ENCODE results near the gene DPCD.
A peak's percentile ranks its signal among the peaks of the same experiment; 100 is the strongest.
"Not testable (repeated sequence)": the region's sequence is repeated elsewhere in the genome, so short reads cannot be mapped to it uniquely, and the experiment has no call there.

Gene DPCD

GRCh38 chr10:101577121-101577871 is 10.8 kb upstream of the DPCD start:
- no peak overlapping the region for H3K9ac ChIP-seq (ENCODE audit: low read length)
- DNase-seq (ENCODE audit: low read depth), result no peak
- peaks cover 10% of the 10 kb centered on the region for H3K9me3 ChIP-seq (ENCODE audit: control insufficient read depth, low read length)
- H3K27me3 ChIP-seq (replicated peaks; ENCODE audit: control insufficient read depth, insufficient read depth, low read length), result no peaks in the 10 kb centered on the region
- peaks cover 31% of the 10 kb centered on the region for H3K36me3 ChIP-seq (ENCODE audit: control insufficient read depth, insufficient read depth, low read length, severe bottlenecking)
- no peak overlapping the region for H3K4me3 ChIP-seq (ENCODE audit: low read length)
- no peaks in the 10 kb centered on the region for H3K4me1 ChIP-seq (ENCODE audit: control insufficient read depth, insufficient read depth, low read length)

GRCh38 chr10:101578192-101578591 is 9.9 kb upstream of the DPCD start:
- no peak overlapping the region for H3K4me3 ChIP-seq (ENCODE audit: low read length)
- no peak for DNase-seq (ENCODE audit: low read depth)
- no peak overlapping the region for H3K9ac ChIP-seq (ENCODE audit: low read length)
- H3K36me3 ChIP-seq (ENCODE audit: control insufficient read depth, insufficient read depth, low read length, severe bottlenecking), result peaks cover 39% of the 10 kb centered on the region
- no peaks in the 10 kb centered on the region for H3K4me1 ChIP-seq (ENCODE audit: control insufficient read depth, insufficient read depth, low read length)
- no peaks in the 10 kb centered on the region for H3K27me3 ChIP-seq (replicated peaks; ENCODE audit: control insufficient read depth, insufficient read depth, low read length)
- peaks cover 1% of the 10 kb centered on the region for H3K9me3 ChIP-seq (ENCODE audit: control insufficient read depth, low read length)

GRCh38 chr10:101578803-101579515 is 9.2 kb upstream of the DPCD start:
- no peak overlapping the region for H3K9ac ChIP-seq (ENCODE audit: low read length)
- H3K36me3 ChIP-seq (ENCODE audit: control insufficient read depth, insufficient read depth, low read length, severe bottlenecking), result peaks cover 46% of the 10 kb centered on the region
- no peaks in the 10 kb centered on the region for H3K27me3 ChIP-seq (replicated peaks; ENCODE audit: control insufficient read depth, insufficient read depth, low read length)
- H3K4me3 ChIP-seq (ENCODE audit: low read length), result no peak overlapping the region
- H3K4me1 ChIP-seq (ENCODE audit: control insufficient read depth, insufficient read depth, low read length), result no peaks in the 10 kb centered on the region
- DNase-seq (ENCODE audit: low read depth), result no peak
- H3K9me3 ChIP-seq (ENCODE audit: control insufficient read depth, low read length), result no peaks in the 10 kb centered on the region

- Histone ChIP-seq H3K9me3 (ENCODE audit: control insufficient read depth, low read length) (no peaks in the 10 kb centered on the region), H3K4me1 (ENCODE audit: control insufficient read depth, insufficient read depth, low read length) (no peaks in the 10 kb centered on the region), H3K36me3 (ENCODE audit: control insufficient read depth, insufficient read depth, low read length, severe bottlenecking) (peaks cover 48% of the 10 kb centered on the region), H3K27me3 (replicated peaks; ENCODE audit: control insufficient read depth, insufficient read depth, low read length) (no peaks in the 10 kb centered on the region), H3K9ac (ENCODE audit: low read length) (no peak overlapping the region), H3K4me3 (ENCODE audit: low read length) (no peak overlapping the region)
- no peak for DNase-seq (ENCODE audit: low read depth)
These were observed 8.6 kb upstream of the DPCD start for GRCh38 chr10:101579516-101579870.

GRCh38 chr10:101580486-101581399 is 7.4 kb upstream of the DPCD start:
- H3K9ac ChIP-seq (ENCODE audit: low read length), result no peak overlapping the region
- no peaks in the 10 kb centered on the region for H3K9me3 ChIP-seq (ENCODE audit: control insufficient read depth, low read length)
- no peaks in the 10 kb centered on the region for H3K4me1 ChIP-seq (ENCODE audit: control insufficient read depth, insufficient read depth, low read length)
- no peak for DNase-seq (ENCODE audit: low read depth)
- H3K27me3 ChIP-seq (replicated peaks; ENCODE audit: control insufficient read depth, insufficient read depth, low read length), result no peaks in the 10 kb centered on the region
- peaks cover 58% of the 10 kb centered on the region for H3K36me3 ChIP-seq (ENCODE audit: control insufficient read depth, insufficient read depth, low read length, severe bottlenecking)
- H3K4me3 ChIP-seq (ENCODE audit: low read length), result no peak overlapping the region

- Histone ChIP-seq H3K9me3 (ENCODE audit: control insufficient read depth, low read length) (no peaks in the 10 kb centered on the region), H3K36me3 (ENCODE audit: control insufficient read depth, insufficient read depth, low read length, severe bottlenecking) (peaks cover 34% of the 10 kb centered on the region), H3K9ac (ENCODE audit: low read length) (no peak overlapping the region), H3K4me3 (ENCODE audit: low read length) (no peak overlapping the region), H3K4me1 (ENCODE audit: control insufficient read depth, insufficient read depth, low read length) (peaks cover 18% of the 10 kb centered on the region), H3K27me3 (replicated peaks; ENCODE audit: control insufficient read depth, insufficient read depth, low read length) (no peaks in the 10 kb centered on the region)
- no peak for DNase-seq (ENCODE audit: low read depth)
These were observed 2.3 kb upstream of the DPCD start for GRCh38 chr10:101585841-101586240.

GRCh38 chr10:101588879-101589278 is 758 bp downstream of the DPCD start:
- no peaks in the 10 kb centered on the region for H3K27me3 ChIP-seq (replicated peaks; ENCODE audit: control insufficient read depth, insufficient read depth, low read length)
- DNase-seq (ENCODE audit: low read depth), result peak; percentile 71
- H3K36me3 ChIP-seq (ENCODE audit: control insufficient read depth, insufficient read depth, low read length, severe bottlenecking), result peaks cover 12% of the 10 kb centered on the region
- H3K4me1 ChIP-seq (ENCODE audit: control insufficient read depth, insufficient read depth, low read length), result peaks cover 18% of the 10 kb centered on the region
- H3K4me3 ChIP-seq (ENCODE audit: low read length), result peak overlapping the region; percentile 97
- no peaks in the 10 kb centered on the region for H3K9me3 ChIP-seq (ENCODE audit: control insufficient read depth, low read length)
- H3K9ac ChIP-seq (ENCODE audit: low read length), result peak overlapping the region; percentile 92

- H3K9me3 ChIP-seq (ENCODE audit: control insufficient read depth, low read length); H3K9ac ChIP-seq (ENCODE audit: low read length); H3K36me3 ChIP-seq (ENCODE audit: control insufficient read depth, insufficient read depth, low read length, severe bottlenecking); H3K4me3 ChIP-seq (ENCODE audit: low read length); DNase-seq (ENCODE audit: low read depth); H3K27me3 ChIP-seq (replicated peaks; ENCODE audit: control insufficient read depth, insufficient read depth, low read length): not testable (repeated sequence)
- peaks cover 12% of the 10 kb centered on the region for H3K4me1 ChIP-seq (ENCODE audit: control insufficient read depth, insufficient read depth, low read length)
These were observed 5.2 kb downstream of the DPCD start for GRCh38 chr10:101593331-101593730.

- no peak for DNase-seq (ENCODE audit: low read depth)
- H3K4me3 ChIP-seq (ENCODE audit: low read length), result no peak overlapping the region
- peaks cover 3% of the 10 kb centered on the region for H3K4me1 ChIP-seq (ENCODE audit: control insufficient read depth, insufficient read depth, low read length)
- no peaks in the 10 kb centered on the region for H3K36me3 ChIP-seq (ENCODE audit: control insufficient read depth, insufficient read depth, low read length, severe bottlenecking)
- H3K9me3 ChIP-seq (ENCODE audit: control insufficient read depth, low read length), result no peaks in the 10 kb centered on the region
- no peak overlapping the region for H3K9ac ChIP-seq (ENCODE audit: low read length)
- no peaks in the 10 kb centered on the region for H3K27me3 ChIP-seq (replicated peaks; ENCODE audit: control insufficient read depth, insufficient read depth, low read length)
These were observed 7.7 kb downstream of the DPCD start for GRCh38 chr10:101595591-101596433.

- Histone ChIP-seq H3K36me3 (ENCODE audit: control insufficient read depth, insufficient read depth, low read length, severe bottlenecking) (no peaks in the 10 kb centered on the region), H3K9ac (ENCODE audit: low read length) (no peak overlapping the region), H3K4me3 (ENCODE audit: low read length) (no peak overlapping the region), H3K27me3 (replicated peaks; ENCODE audit: control insufficient read depth, insufficient read depth, low read length) (no peaks in the 10 kb centered on the region), H3K4me1 (ENCODE audit: control insufficient read depth, insufficient read depth, low read length) (peaks cover 3% of the 10 kb centered on the region), H3K9me3 (ENCODE audit: control insufficient read depth, low read length) (no peaks in the 10 kb centered on the region)
- no peak for DNase-seq (ENCODE audit: low read depth)
These were observed 9.2 kb downstream of the DPCD start for GRCh38 chr10:101597091-101597900.

Measured in adipocyte (in vitro differentiated cells).